GM19467 (cell line): Measurements from ENCODE around the gene CXCL1.

Experiments used
- ATAC-seq: cut with Tn5 transposase; IDR thresholded peaks from one replicate; pipeline ENCODE4 v1.9.1; 2021; ENCODE audit warnings: mild to moderate bottlenecking, moderate library complexity; ENCODE audit not compliant: unreplicated experiment

Gene CXCL1

DNA sequence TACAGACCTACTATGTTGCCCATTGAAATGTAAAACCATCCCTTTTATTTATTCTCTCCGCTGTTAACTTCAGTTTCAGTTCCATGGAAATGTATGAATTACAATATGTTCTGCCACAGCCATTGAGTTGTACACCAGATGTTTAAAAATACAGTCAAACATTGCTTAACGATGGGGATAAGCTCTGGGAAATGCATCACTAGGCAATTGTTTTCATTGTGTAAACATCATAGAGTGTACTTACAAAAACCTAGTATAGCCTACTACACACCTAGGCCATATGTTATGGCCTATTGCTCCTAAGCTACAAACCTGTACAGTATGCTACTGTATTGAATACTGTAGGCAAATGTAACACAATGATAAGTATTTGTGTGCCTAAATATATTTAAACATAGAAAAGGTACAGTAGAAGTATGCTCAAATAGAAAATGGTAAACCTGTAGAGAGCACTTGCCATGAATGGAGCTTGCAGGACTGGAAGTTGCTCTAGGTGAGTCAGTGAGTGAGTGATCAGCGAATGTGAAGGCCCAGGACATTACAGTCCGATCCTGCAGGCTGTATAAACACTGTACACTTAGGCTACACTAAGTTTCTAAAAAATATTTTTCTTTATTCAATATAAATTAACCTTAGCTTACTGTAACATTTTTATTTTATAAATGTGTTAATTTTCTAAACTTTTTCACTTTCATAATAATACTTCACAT lies 18.8 kb upstream of the CXCL1 start:
- no peak for ATAC-seq

- ATAC-seq: no peak
Measured at GRCh38 chr4:73851293-73851692, 17.9 kb upstream of the CXCL1 start.

- ATAC-seq: no peak
Measured at GRCh38 chr4:73852771-73853170, 16.4 kb upstream of the CXCL1 start.

- no peak for ATAC-seq
Measured at GRCh38 chr4:73853246-73853704, 15.9 kb upstream of the CXCL1 start, which contains the start of gene PF4V1. Gene PF4V1 (plus strand): TSS chr4:73853296. CDS start chr4:73853363, 67 bp downstream.

GRCh38 chr4:73853718-73854473 lies 15.3 kb upstream of the CXCL1 start:
- no peak for ATAC-seq

- ATAC-seq: no peak
Measured at GRCh38 chr4:73855406-73855805, 13.8 kb upstream of the CXCL1 start.

GRCh38 chr4:73856518-73856917 lies 12.7 kb upstream of the CXCL1 start:
- ATAC-seq: no peak

DNA sequence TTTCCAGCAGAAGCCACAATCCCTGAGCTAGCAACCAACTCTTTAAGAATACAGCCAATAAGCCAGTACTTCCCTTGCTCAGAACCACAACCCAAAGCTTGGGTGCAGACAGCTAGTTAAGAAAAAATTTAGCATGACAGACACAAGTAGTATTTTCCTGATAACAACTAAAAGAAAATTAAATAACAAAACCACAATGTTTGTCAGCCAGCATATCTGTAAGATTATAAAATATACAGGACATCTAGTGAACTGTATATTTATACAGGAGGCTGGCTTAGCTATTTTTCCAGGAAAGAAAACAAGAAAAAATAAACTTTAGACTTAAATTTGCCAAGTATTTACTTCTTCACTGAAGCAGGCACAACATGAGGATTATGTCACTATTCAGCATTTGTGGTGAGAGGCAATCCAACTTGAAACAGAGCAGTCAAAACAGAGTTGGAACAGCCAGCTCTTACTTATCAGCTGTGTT lies 9.5 kb upstream of the CXCL1 start:
- no peak for ATAC-seq

GRCh38 chr4:73860181-73860580 lies 9.0 kb upstream of the CXCL1 start:
- no peak for ATAC-seq

GRCh38 chr4:73860917-73861316 lies 8.3 kb upstream of the CXCL1 start:
- no peak for ATAC-seq

- ATAC-seq: no peak
Measured at GRCh38 chr4:73862322-73862721, 6.9 kb upstream of the CXCL1 start.

DNA sequence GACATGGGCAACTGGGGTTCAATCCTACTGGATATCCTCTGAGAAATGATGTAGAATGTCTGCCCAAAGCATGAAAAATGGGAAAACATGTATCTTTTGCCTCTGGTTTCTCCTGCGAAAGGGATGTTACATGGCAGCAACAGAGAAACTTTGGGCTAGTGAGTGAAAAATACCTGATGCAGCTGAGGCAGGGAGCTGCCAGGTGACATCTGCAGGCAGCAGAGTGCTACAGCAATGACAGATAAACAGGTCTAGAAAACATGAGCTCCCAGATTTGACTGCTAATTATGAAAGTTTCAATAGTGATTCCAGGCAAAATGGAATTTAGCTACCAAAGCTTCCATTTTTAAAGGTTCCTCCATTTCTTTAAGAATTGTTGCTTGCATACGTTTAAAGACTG lies 4.8 kb upstream of the CXCL1 start:
- ATAC-seq: no peak

DNA sequence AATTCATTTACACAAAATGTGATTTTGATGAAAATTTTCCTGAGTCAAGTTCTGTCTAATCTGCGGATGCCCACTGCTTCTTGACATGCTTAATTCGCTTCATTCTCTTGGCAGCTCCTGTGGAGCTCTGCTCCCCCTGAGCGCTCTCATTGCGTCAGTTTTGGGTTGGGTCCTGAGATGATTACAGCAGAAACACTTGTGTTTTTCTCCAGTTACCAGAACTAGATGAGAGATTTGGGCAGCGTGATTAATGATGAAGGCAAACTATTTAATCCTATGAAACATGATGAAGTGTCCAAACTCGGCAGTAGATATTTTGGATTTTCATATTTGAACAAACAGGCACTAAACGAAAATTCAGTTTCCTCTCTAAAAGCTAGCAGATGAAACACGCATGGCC lies 4.2 kb upstream of the CXCL1 start:
- ATAC-seq: no peak

DNA sequence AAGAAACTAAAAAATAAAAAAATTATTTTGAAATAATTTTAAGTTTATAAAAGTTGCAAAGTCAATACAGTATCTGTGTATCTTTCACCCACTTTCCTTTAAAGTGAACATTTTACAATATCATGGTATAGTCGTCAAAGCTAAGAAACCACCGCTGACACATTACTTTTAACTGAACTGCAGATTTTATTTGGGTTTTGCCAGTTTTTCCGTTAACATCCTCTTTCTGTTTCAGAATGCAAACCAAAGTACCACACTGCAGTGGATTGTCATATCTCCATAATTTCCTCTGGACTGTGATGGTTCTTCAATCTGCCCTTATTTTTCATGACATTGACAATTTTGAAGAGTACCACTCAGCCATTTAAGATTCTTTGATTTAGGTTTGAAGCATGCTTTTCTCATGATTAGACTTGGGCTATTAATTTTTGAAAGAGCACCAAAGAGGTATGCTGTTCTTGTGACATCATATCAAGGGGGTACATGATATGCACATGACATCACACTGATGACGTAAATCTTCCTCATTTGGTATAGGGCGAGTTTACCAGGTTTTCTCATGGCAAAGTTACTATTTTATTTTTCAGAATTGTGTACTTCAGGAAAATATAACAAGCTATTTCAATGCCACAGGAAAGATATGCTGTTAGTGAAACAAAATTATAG lies 3.6 kb upstream of the CXCL1 start:
- no peak for ATAC-seq

DNA sequence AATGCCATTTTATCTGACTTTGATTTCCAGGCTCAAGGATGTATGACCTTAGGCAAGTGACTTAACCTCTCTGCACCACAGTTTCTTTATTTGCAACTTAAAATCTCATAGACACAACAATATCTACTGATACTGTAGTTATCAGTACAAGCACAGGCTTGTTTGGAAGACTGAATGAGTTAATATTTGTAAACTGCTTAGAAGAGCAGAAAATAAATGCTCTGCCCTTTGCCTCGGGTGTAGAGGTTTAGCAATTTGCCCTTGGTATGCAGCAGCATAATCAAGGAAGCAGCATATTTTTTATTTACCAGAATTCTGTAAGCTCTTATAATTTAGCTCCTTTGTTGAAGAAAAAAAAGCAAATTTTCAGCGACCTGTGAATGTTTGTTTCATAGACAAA lies 2.9 kb upstream of the CXCL1 start:
- ATAC-seq: no peak

- ATAC-seq: no peak
Measured at GRCh38 chr4:73867783-73868182, 1.4 kb upstream of the CXCL1 start.

GRCh38 chr4:73868206-73869129 lies 725 bp upstream of the CXCL1 start:
- no peak for ATAC-seq

- no peak for ATAC-seq
Measured at GRCh38 chr4:73870260-73870659, 1.1 kb downstream of the CXCL1 start.

DNA sequence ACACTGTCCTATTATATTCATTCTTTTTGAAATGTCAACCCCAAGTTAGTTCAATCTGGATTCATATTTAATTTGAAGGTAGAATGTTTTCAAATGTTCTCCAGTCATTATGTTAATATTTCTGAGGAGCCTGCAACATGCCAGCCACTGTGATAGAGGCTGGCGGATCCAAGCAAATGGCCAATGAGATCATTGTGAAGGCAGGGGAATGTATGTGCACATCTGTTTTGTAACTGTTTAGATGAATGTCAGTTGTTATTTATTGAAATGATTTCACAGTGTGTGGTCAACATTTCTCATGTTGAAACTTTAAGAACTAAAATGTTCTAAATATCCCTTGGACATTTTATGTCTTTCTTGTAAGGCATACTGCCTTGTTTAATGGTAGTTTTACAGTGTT lies 1.6 kb downstream of the CXCL1 start:
- no peak for ATAC-seq

DNA sequence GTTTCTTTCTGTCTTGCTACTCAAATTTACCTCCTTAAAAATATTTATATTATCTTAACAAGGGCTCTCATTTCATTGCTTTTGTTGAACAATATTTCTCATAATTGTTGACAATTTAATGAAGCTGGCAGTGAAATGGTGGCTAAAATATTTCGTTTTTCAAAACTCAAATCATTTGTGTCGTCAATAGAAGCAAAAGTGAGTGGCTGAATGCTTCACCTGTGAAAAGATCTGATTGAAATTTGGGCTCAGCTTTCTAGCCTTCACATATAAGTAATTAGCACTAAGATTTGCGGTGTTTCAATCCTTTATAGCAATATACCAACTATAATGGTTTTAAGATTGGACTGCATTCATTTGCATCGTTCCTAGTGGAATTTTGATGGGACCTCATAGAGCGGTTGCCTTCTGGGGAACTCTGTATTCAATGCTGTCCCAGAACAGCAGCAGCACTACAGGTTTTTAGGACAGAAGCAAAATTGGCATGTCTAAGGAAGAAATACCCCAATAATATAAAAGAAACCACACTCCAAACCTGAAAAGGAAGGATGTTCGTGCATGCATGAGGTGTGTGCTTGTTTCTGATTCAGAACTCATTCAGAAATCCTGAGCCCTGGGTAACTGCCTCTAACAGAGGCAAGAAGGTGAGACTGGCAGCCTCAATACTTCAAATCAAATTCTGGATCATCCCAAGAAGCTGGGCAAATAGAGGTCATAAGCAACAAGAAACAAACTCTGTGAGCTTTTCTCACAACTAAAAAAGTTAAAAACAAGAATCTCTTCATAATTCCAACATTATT lies 2.5 kb downstream of the CXCL1 start:
- no peak for ATAC-seq
